DOHH2 (cell line): ENCODE results near the gene SLC1A4.

Source experiments
- EZH2phosphoT487 ChIP-seq: fragments of 200-600 bp; sonication (generic); IDR thresholded peaks from 2 replicates; pipeline ENCODE4 v1.6.1; 2017; ENCODE audit warnings: borderline replicate concordance, mild to moderate bottlenecking, antibody characterized with exemption, low read length, moderate library complexity, mixed read lengths
- TF ChIP-seq, protein P1 (sequence below): fragments of 200-600 bp; sonication (generic); IDR thresholded peaks from one replicate; pipeline ENCODE4 v1.5.1; 2014; ENCODE audit warnings: antibody characterized with exemption, mild to moderate bottlenecking, low read depth, low read length; ENCODE audit not compliant: poor library complexity, severe bottlenecking

DNA sequence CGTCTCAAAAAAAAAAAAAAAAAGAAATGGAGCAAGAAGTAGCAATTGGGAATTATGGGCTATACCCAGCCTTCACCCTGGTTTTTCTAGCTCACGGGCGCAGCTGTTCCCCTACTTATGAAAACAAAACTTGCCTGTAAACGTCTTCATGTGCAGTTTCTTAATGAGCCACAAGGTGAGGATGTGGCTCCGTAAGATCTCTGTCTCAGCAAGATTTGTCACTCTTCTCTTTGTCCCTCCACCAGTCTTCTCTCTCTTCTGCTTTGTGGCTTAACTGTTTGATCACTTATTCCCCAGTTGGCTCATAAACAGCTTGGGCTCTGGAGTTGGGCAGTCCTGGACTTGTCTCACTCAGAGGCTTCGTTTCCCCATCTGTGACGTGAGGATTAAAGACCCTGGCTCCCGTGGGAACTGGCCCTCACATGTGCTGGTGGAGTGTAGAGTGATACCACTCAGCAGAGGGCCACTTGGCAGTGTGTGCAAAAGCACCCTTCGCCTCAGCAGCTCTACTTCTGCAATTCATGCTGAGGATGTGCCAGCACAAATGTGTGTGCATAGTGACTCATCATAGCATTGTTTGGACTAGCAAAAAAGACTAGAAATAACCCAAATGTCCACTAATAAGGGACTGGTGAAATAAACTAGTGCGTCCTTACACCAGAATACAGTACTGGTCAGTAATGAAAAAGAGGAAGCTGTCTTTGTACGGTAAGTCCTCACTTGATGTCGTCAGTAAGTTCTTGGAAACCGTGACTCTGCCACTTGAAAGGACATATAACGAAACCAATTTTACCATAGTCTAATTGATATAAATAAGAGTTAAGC lies 75.7 kb downstream of the SLC1A4 start:
- TF ChIP-seq, protein P1, sequence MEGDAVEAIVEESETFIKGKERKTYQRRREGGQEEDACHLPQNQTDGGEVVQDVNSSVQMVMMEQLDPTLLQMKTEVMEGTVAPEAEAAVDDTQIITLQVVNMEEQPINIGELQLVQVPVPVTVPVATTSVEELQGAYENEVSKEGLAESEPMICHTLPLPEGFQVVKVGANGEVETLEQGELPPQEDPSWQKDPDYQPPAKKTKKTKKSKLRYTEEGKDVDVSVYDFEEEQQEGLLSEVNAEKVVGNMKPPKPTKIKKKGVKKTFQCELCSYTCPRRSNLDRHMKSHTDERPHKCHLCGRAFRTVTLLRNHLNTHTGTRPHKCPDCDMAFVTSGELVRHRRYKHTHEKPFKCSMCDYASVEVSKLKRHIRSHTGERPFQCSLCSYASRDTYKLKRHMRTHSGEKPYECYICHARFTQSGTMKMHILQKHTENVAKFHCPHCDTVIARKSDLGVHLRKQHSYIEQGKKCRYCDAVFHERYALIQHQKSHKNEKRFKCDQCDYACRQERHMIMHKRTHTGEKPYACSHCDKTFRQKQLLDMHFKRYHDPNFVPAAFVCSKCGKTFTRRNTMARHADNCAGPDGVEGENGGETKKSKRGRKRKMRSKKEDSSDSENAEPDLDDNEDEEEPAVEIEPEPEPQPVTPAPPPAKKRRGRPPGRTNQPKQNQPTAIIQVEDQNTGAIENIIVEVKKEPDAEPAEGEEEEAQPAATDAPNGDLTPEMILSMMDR = peak; percentile 90
- TF ChIP-seq EZH2phosphoT487 = no peak
